ENCODE measurements around the gene CMTM6. TPM values are rescaled to one million over a fixed set of nuclear protein-coding genes. Genes with fewer than 3 reads are reported as not detected.

Gene CMTM6
- total RNA-seq, 2 donors from 2014 or later: 48.6 to 83.0 TPM

GRCh38 chr3:32511005-32511404 is 8.4 kb upstream of the CMTM6 start:
- Mint-ChIP-seq H3K9me3 (no peaks in the 10 kb centered on the region), H3K36me3 (no peaks in the 10 kb centered on the region), H3K4me1 (ENCODE audit: low read depth in 2 of 2) (no peaks in the 10 kb centered on the region), H3K27me3 (no peaks in the 10 kb centered on the region), H3K27ac (no peak overlapping the region), H3K4me3 (no peak overlapping the region)
- no peak for DNase-seq (ENCODE audit: low spot score)
- ATAC-seq: no peak

- ATAC-seq (peak; percentile 68 to 74), DNase-seq (ENCODE audit: low spot score) (no peak)
- H3K27me3 Mint-ChIP-seq: no peaks in the 10 kb centered on the region
- no peak overlapping the region for H3K4me3 Mint-ChIP-seq
- H3K9me3 Mint-ChIP-seq: no peaks in the 10 kb centered on the region
- no peaks in the 10 kb centered on the region for H3K4me1 Mint-ChIP-seq (ENCODE audit: low read depth in 2 of 2)
- peak overlapping the region in 1 of 2 donors; percentile 42 for H3K27ac Mint-ChIP-seq
- H3K36me3 Mint-ChIP-seq: no peaks in the 10 kb centered on the region
These were observed 7.5 kb upstream of the CMTM6 start for GRCh38 chr3:32510075-32510724.

GRCh38 chr3:32508711-32509110 is 6.1 kb upstream of the CMTM6 start:
- DNase-seq (ENCODE audit: low spot score): no peak
- Mint-ChIP-seq H3K27ac (no peak overlapping the region), H3K27me3 (no peaks in the 10 kb centered on the region), H3K9me3 (no peaks in the 10 kb centered on the region), H3K4me3 (no peak overlapping the region), H3K4me1 (ENCODE audit: low read depth in 2 of 2) (no peaks in the 10 kb centered on the region), H3K36me3 (no peaks in the 10 kb centered on the region)
- no peak for ATAC-seq

- Mint-ChIP-seq H3K27ac (no peak overlapping the region), H3K36me3 (peaks cover 5% of the 10 kb centered on the region), H3K27me3 (no peaks in the 10 kb centered on the region), H3K4me3 (no peak overlapping the region), H3K9me3 (no peaks in the 10 kb centered on the region), H3K4me1 (ENCODE audit: low read depth in 2 of 2) (peaks cover 3 to 12% of the 10 kb centered on the region in 2 donors)
- no peak for DNase-seq (ENCODE audit: low spot score)
- ATAC-seq: no peak
These were observed 3.8 kb upstream of the CMTM6 start for GRCh38 chr3:32506466-32506865.

- Mint-ChIP-seq H3K27ac (peak overlapping the region; percentile 87 to 91), H3K27me3 (no peaks in the 10 kb centered on the region), H3K4me3 (peak overlapping the region; percentile 92), H3K9me3 (no peaks in the 10 kb centered on the region), H3K36me3 (peaks cover 5% of the 10 kb centered on the region), H3K4me1 (ENCODE audit: low read depth in 2 of 2) (peaks cover 16 to 39% of the 10 kb centered on the region in 2 donors)
- no peak for DNase-seq (ENCODE audit: low spot score)
- no peak for ATAC-seq
These were observed 264 bp upstream of the CMTM6 start for GRCh38 chr3:32502946-32503286.

- Mint-ChIP-seq H3K4me1 (ENCODE audit: low read depth in 2 of 2) (peaks cover 17 to 42% of the 10 kb centered on the region in 2 donors), H3K36me3 (peaks cover 7% of the 10 kb centered on the region), H3K27me3 (no peaks in the 10 kb centered on the region), H3K27ac (peak overlapping the region; percentile 87 to 91), H3K4me3 (peak overlapping the region; percentile 92), H3K9me3 (no peaks in the 10 kb centered on the region)
- DNase-seq (ENCODE audit: low spot score) (no peak), ATAC-seq (no peak)
These were observed 902 bp downstream of the CMTM6 start for GRCh38 chr3:32501783-32502117.

GRCh38 chr3:32500880-32501782 is 1.5 kb downstream of the CMTM6 start:
- DNase-seq (ENCODE audit: low spot score) (no peak), ATAC-seq (no peak)
- no peaks in the 10 kb centered on the region for H3K9me3 Mint-ChIP-seq
- peak overlapping the region; percentile 92 for H3K4me3 Mint-ChIP-seq
- no peaks in the 10 kb centered on the region for H3K27me3 Mint-ChIP-seq
- H3K4me1 Mint-ChIP-seq (ENCODE audit: low read depth in 2 of 2): peaks cover 24 to 47% of the 10 kb centered on the region in 2 donors
- H3K27ac Mint-ChIP-seq: peak overlapping the region; percentile 87 to 91
- H3K36me3 Mint-ChIP-seq: peaks cover 12% of the 10 kb centered on the region

- Mint-ChIP-seq H3K9me3 (no peaks in the 10 kb centered on the region), H3K27ac (peak overlapping the region; percentile 87 to 91), H3K27me3 (no peaks in the 10 kb centered on the region), H3K4me3 (peak overlapping the region; percentile 92), H3K4me1 (ENCODE audit: low read depth in 2 of 2) (peaks cover 24 to 47% of the 10 kb centered on the region in 2 donors), H3K36me3 (peaks cover 12% of the 10 kb centered on the region)
- no peak for DNase-seq (ENCODE audit: low spot score)
- ATAC-seq: no peak
These were observed 2.4 kb downstream of the CMTM6 start for GRCh38 chr3:32500231-32500630.

GRCh38 chr3:32499585-32499984 is 3.1 kb downstream of the CMTM6 start:
- DNase-seq (ENCODE audit: low spot score): no peak
- no peak overlapping the region for H3K4me3 Mint-ChIP-seq
- peaks cover 24 to 47% of the 10 kb centered on the region in 2 donors for H3K4me1 Mint-ChIP-seq (ENCODE audit: low read depth in 2 of 2)
- H3K27ac Mint-ChIP-seq: peak overlapping the region; percentile 87 to 91
- peaks cover 12% of the 10 kb centered on the region for H3K36me3 Mint-ChIP-seq
- no peaks in the 10 kb centered on the region for H3K27me3 Mint-ChIP-seq
- no peak for ATAC-seq
- no peaks in the 10 kb centered on the region for H3K9me3 Mint-ChIP-seq

- Mint-ChIP-seq H3K4me3 (no peak overlapping the region), H3K36me3 (peaks cover 12% of the 10 kb centered on the region), H3K27ac (no peak overlapping the region), H3K27me3 (no peaks in the 10 kb centered on the region), H3K4me1 (ENCODE audit: low read depth in 2 of 2) (peaks cover 24 to 47% of the 10 kb centered on the region in 2 donors), H3K9me3 (no peaks in the 10 kb centered on the region)
- ATAC-seq: no peak
- no peak for DNase-seq (ENCODE audit: low spot score)
These were observed 3.7 kb downstream of the CMTM6 start for GRCh38 chr3:32498992-32499391.

- Mint-ChIP-seq H3K27me3 (no peaks in the 10 kb centered on the region), H3K9me3 (no peaks in the 10 kb centered on the region), H3K36me3 (peaks cover 12% of the 10 kb centered on the region), H3K4me1 (ENCODE audit: low read depth in 2 of 2) (peaks cover 24 to 47% of the 10 kb centered on the region in 2 donors), H3K27ac (peak overlapping the region; percentile 24 to 36), H3K4me3 (peak overlapping the region; percentile 17)
- no peak for DNase-seq (ENCODE audit: low spot score)
- no peak for ATAC-seq
These were observed 4.4 kb downstream of the CMTM6 start for GRCh38 chr3:32498252-32498651.

GRCh38 chr3:32495609-32496008 is 7.0 kb downstream of the CMTM6 start:
- DNase-seq (ENCODE audit: low spot score) (no peak), ATAC-seq (no peak)
- Mint-ChIP-seq H3K27ac (peak overlapping the region in 1 of 2 donors; percentile 31), H3K4me1 (ENCODE audit: low read depth in 2 of 2) (peaks cover 14 to 26% of the 10 kb centered on the region in 2 donors), H3K4me3 (no peak overlapping the region), H3K27me3 (no peaks in the 10 kb centered on the region), H3K36me3 (peaks cover 6% of the 10 kb centered on the region), H3K9me3 (no peaks in the 10 kb centered on the region)

- no peak for ATAC-seq
- no peak overlapping the region for H3K4me3 Mint-ChIP-seq
- H3K27ac Mint-ChIP-seq: peak overlapping the region in 1 of 2 donors; percentile 31
These were observed 7.6 kb downstream of the CMTM6 start for GRCh38 chr3:32495085-32495484.

More at GRCh38 chr3:32495085-32495484, 7.6 kb downstream of the CMTM6 start:
- Mint-ChIP-seq H3K4me1 (ENCODE audit: low read depth in 2 of 2) (peaks cover 14 to 21% of the 10 kb centered on the region in 2 donors), H3K36me3 (peaks cover 6% of the 10 kb centered on the region), H3K9me3 (no peaks in the 10 kb centered on the region), H3K27me3 (no peaks in the 10 kb centered on the region)
- DNase-seq (ENCODE audit: low spot score): no peak
